HEK293T (cell line): ENCODE results near the gene TM4SF18.

Source experiments
- ARNT ChIP-seq: fragments of 450-650 bp; IDR thresholded peaks from 2 replicates; pipeline ENCODE4 v1.6.1; 2017; ENCODE audit warnings: mild to moderate bottlenecking
- BHLHE40 ChIP-seq: fragments of 450-650 bp; IDR thresholded peaks from 2 replicates; pipeline ENCODE4 v1.6.1; 2016; ENCODE audit warnings: mild to moderate bottlenecking, moderate library complexity, borderline replicate concordance
- FOXK2 ChIP-seq: fragments of 450-650 bp; IDR thresholded peaks from 2 replicates; pipeline ENCODE4 v1.6.1; 2016; ENCODE audit warnings: mild to moderate bottlenecking
- L3MBTL2 ChIP-seq: fragments of 450-650 bp; conservative IDR thresholded peaks from 2 replicates; pipeline ENCODE4 v1.6.1; 2016; ENCODE audit warnings: mild to moderate bottlenecking
- TARDBP ChIP-seq: fragments of 450-650 bp; IDR thresholded peaks from 2 replicates; pipeline ENCODE4 v1.6.1; 2016

- no peak for TF ChIP-seq TARDBP
- no peak for TF ChIP-seq BHLHE40
- TF ChIP-seq ARNT, result no peak
- TF ChIP-seq FOXK2, result no peak
- TF ChIP-seq L3MBTL2, result no peak
Observed at GRCh38 chr3:149321136-149321535, 12.3 kb downstream of the TM4SF18 start.
